K562 (cell line): ENCODE measurements around the gene APBA2. TPM values are rescaled to one million over a fixed set of nuclear protein-coding genes. Genes with fewer than 3 reads are reported as not detected.

ENCODE experiments used
- ARID3A ChIP-seq: IDR thresholded peaks from 2 replicates; pipeline ENCODE4 v1.6.1; 2012; ENCODE audit warnings: low read depth, low read length, improper control_type of control experiment, borderline replicate concordance
- ATF1 ChIP-seq, 2 experiments: fragments of 450-650 bp in 1 of 2; IDR thresholded peaks; 2 replicates each; pipeline ENCODE4 v1.6.1; 2016; ENCODE audit warnings: missing compliant biosample characterization in 1 of 2, missing genetic modification characterization in 1 of 2
- MED1 ChIP-seq: sonication (generic); formaldehyde crosslinking; IDR thresholded peaks from 2 replicates; pipeline ENCODE4 v1.8.1; 2023; ENCODE audit warnings: missing genetic modification reagents, borderline replicate concordance
- MEIS2 ChIP-seq: fragments of 450-650 bp; IDR thresholded peaks from 2 replicates; pipeline ENCODE4 v1.6.1; 2014; ENCODE audit warnings: mild to moderate bottlenecking; ENCODE audit not compliant: partially characterized antibody
- RCOR1 ChIP-seq, 2 experiments: IDR thresholded peaks; 2 replicates each; pipeline ENCODE4 v1.6.1; 2012; ENCODE audit warnings: low read depth in 2 of 2, low read length in 2 of 2, borderline replicate concordance in 1 of 2, improper control_type of control experiment in 1 of 2
- RREB1 ChIP-seq: fragments of 250-450 bp; sonication (Bioruptor Pico); IDR thresholded peaks from 2 replicates; pipeline ENCODE4 v1.4.0; 2020
- ZBTB34 ChIP-seq: fragments of 250-450 bp; sonication (Bioruptor Pico); IDR thresholded peaks from 2 replicates; pipeline ENCODE4 v1.8.0; 2021; ENCODE audit warnings: mild to moderate bottlenecking, moderate library complexity
- ZNF263 ChIP-seq: sonication (generic); formaldehyde crosslinking; IDR thresholded peaks from 2 replicates; pipeline ENCODE4 v1.8.0; 2022; ENCODE audit warnings: mild to moderate bottlenecking, missing genetic modification reagents, borderline replicate concordance
- polyA plus RNA-seq, 8 experiments: library from polyadenylated mRNA; depleted of rRNA in 4 of 8; stranded (reverse) in 5 of 8; unstranded in 3 of 8; fragments of >200 nt; fragmentation: Nextera tagmentation in 2 of 8; fragmentation: Illumina TruSeq in 1 of 8; extraction: Ambion mirVana in 2 of 8; extraction: Trizol in 1 of 8; gene quantifications; 2 replicates each; pipeline versions ENCODE4 v1.2.1 to v1.2.3, GENCODE V29; 2011 to 2014; ENCODE audit warnings: inconsistent platforms in 1 of 8, missing spikeins in 1 of 8
- total RNA-seq, 7 experiments: library from RNA; depleted of rRNA in 6 of 7; stranded (reverse); fragments of >200 nt in 6 of 7; fragmentation: Illumina TruSeq in 2 of 7; extraction: Trizol in 2 of 7; gene quantifications; 2 replicates each; pipeline versions ENCODE4 v1.2.1 to v1.2.3, GENCODE V29; 2011 to 2021; ENCODE audit warnings: low replicate concordance in 1 of 7
- TF ChIP-seq, protein P1 (sequence below): fragments of 450-650 bp; formaldehyde crosslinking; IDR thresholded peaks from 2 replicates; pipeline ENCODE4 v1.4.0; 2020; ENCODE audit warnings: mild to moderate bottlenecking, mixed read lengths
- TF ChIP-seq, protein P2 (sequence below): fragments of 450-650 bp; IDR thresholded peaks from 2 replicates; pipeline ENCODE4 v1.6.1; 2014; ENCODE audit warnings: low read depth, mild to moderate bottlenecking, moderate library complexity, borderline replicate concordance
- TF ChIP-seq, protein P3 (sequence below): fragments of 200-800 bp; sonication (Bioruptor generic); IDR thresholded peaks from 2 replicates; pipeline ENCODE4 v1.6.1; 2017; ENCODE audit warnings: missing genetic modification characterization, missing compliant biosample characterization

APBA2 gene
- total and polyA plus RNA-seq, 9 of the 15 experiments (the other 6 are each of a cell fraction or from before 2014, with no cell fraction given) = 0.24 to 40.9 (median 25.2) TPM

DNA sequence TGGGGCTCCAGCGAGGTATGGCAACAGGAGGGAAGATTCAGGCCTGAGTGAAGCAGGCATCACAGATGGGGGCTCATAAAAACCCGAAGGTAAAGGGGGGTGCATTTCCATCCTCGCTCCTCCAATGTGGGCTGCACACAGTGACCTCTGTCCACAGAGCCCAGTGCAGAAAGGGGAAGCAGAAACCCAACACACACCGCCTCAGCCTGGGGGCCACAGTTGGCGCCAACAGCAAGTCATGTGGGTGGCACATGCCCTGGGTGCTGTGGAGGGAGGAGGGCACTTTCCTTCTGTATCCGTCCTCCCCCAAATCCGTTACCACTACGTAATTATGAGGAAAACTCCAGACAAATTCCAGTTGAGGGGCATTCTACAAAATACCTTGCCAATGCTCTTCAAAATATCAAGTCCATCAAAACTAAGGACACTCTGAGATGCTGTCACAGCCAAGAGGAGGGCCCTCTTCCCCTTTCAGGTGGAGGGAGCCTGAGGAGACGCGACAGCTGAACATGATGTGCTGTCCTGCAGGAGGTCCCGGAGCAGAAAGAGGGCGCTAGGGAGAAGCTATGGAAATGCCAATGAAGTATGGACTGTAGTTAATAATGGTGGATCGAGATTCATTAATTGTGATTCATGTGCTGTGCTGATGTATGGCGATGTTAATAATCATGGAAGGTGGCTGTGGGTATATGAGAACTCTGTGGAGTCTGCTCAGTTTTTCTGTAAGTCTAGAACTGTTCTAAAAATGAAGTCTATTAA is 16.4 kb downstream of the APBA2 start (continued):
- no peak for TF ChIP-seq MED1 (CRISPR knock-in tag)
- TF ChIP-seq ARID3A = peak; percentile 27; the same call in 1 of the 2 replicates
- TF ChIP-seq, protein P1, sequence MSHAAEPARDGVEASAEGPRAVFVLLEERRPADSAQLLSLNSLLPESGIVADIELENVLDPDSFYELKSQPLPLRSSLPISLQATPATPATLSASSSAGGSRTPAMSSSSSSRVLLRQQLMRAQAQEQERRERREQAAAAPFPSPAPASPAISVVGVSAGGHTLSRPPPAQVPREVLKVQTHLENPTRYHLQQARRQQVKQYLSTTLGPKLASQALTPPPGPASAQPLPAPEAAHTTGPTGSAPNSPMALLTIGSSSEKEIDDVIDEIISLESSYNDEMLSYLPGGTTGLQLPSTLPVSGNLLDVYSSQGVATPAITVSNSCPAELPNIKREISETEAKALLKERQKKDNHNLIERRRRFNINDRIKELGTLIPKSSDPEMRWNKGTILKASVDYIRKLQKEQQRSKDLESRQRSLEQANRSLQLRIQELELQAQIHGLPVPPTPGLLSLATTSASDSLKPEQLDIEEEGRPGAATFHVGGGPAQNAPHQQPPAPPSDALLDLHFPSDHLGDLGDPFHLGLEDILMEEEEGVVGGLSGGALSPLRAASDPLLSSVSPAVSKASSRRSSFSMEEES (CRISPR knock-in tag) = no peak
- TF ChIP-seq MEIS2 = peak; percentile 46
- TF ChIP-seq, protein P2, sequence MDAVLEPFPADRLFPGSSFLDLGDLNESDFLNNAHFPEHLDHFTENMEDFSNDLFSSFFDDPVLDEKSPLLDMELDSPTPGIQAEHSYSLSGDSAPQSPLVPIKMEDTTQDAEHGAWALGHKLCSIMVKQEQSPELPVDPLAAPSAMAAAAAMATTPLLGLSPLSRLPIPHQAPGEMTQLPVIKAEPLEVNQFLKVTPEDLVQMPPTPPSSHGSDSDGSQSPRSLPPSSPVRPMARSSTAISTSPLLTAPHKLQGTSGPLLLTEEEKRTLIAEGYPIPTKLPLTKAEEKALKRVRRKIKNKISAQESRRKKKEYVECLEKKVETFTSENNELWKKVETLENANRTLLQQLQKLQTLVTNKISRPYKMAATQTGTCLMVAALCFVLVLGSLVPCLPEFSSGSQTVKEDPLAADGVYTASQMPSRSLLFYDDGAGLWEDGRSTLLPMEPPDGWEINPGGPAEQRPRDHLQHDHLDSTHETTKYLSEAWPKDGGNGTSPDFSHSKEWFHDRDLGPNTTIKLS = no peak
- peak in 1 of 2 experiments; percentile 47; a peak in 1 of 4 replicates for TF ChIP-seq RCOR1 (IDR thresholded peaks at IDR 0.05; ENCODE audit: borderline replicate concordance in 1 of 2, low read depth in 2 of 2, low read length in 2 of 2)
- TF ChIP-seq, protein P3, sequence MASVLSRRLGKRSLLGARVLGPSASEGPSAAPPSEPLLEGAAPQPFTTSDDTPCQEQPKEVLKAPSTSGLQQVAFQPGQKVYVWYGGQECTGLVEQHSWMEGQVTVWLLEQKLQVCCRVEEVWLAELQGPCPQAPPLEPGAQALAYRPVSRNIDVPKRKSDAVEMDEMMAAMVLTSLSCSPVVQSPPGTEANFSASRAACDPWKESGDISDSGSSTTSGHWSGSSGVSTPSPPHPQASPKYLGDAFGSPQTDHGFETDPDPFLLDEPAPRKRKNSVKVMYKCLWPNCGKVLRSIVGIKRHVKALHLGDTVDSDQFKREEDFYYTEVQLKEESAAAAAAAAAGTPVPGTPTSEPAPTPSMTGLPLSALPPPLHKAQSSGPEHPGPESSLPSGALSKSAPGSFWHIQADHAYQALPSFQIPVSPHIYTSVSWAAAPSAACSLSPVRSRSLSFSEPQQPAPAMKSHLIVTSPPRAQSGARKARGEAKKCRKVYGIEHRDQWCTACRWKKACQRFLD = no peak
- no peak for TF ChIP-seq ATF1 (CRISPR knock-in tag; IDR thresholded peaks at IDR 0.05)
- no peak for TF ChIP-seq ATF1 (tag; IDR thresholded peaks at IDR 0.05)
- TF ChIP-seq ZNF263 (CRISPR knock-in tag) = no peak
- TF ChIP-seq ZBTB34 = no peak
- no peak for TF ChIP-seq RREB1 (CRISPR knock-in tag)
